Ramos (cell line): Measurements from ENCODE around the gene CHD3.

Experiments
- in situ Hi-C: fragments of 300-500 bp; cut with MboI; formaldehyde crosslinking; loops from one replicate; pipeline ENCODE4 v1.14.3; 2022; ENCODE audit warnings: low sequenced_read_pairs; ENCODE audit not compliant: unreplicated experiment

Gene CHD3

GRCh38 chr17:7888184-7888920 lies at the start of gene CHD3:
Gene CHD3, plus strand, starts transcription at chr17:7888789. Its CDS starts 212 bp downstream, at chr17:7889001.
- in situ Hi-C loops = no loop called here

- in situ Hi-C loops = loop anchor here (25.0 kb wide), 1 partner anchor 602 kb away; the partner anchor contains the start of genes DVL2, GABARAP and PHF23
Measured at GRCh38 chr17:7839190-7839875, 49.3 kb upstream of the CHD3 start.

- in situ Hi-C loops = loop anchor here (25.0 kb wide), 1 partner anchor 603 kb away; the partner anchor contains the start of genes DVL2, GABARAP and PHF23
Measured at GRCh38 chr17:7839876-7840261, 48.7 kb upstream of the CHD3 start.

- in situ Hi-C loops = loop anchor here (25.0 kb wide), 1 partner anchor 603 kb away; the partner anchor contains the start of genes DVL2, GABARAP and PHF23
Measured at GRCh38 chr17:7840441-7840840, 48.1 kb upstream of the CHD3 start.

GRCh38 chr17:7840875-7841274 lies 47.7 kb upstream of the CHD3 start:
- in situ Hi-C loops = loop anchor here (25.0 kb wide), 1 partner anchor 604 kb away; the partner anchor contains the start of genes DVL2, GABARAP and PHF23

- in situ Hi-C loops = loop anchor here (25.0 kb wide), 1 partner anchor 604 kb away; the partner anchor contains the start of genes DVL2, GABARAP and PHF23
Measured at GRCh38 chr17:7841396-7841914, 47.1 kb upstream of the CHD3 start.

GRCh38 chr17:7841915-7842379 lies 46.6 kb upstream of the CHD3 start:
- in situ Hi-C loops = loop anchor here (25.0 kb wide), 1 partner anchor 605 kb away; the partner anchor contains the start of genes DVL2, GABARAP and PHF23

GRCh38 chr17:7842380-7843256 lies 46.0 kb upstream of the CHD3 start:
- in situ Hi-C loops = loop anchor here (25.0 kb wide), 1 partner anchor 605 kb away; the partner anchor contains the start of genes DVL2, GABARAP and PHF23

- in situ Hi-C loops = loop anchor here (25.0 kb wide), 1 partner anchor 606 kb away; the partner anchor contains the start of genes DVL2, GABARAP and PHF23
Measured at GRCh38 chr17:7843257-7843535, 45.4 kb upstream of the CHD3 start.

GRCh38 chr17:7843536-7844291 lies 44.9 kb upstream of the CHD3 start:
- in situ Hi-C loops = loop anchor here (25.0 kb wide), 1 partner anchor 606 kb away; the partner anchor contains the start of genes DVL2, GABARAP and PHF23

GRCh38 chr17:7844292-7845154 lies 44.1 kb upstream of the CHD3 start:
- in situ Hi-C loops = loop anchor here (25.0 kb wide), 1 partner anchor 607 kb away; the partner anchor contains the start of genes DVL2, GABARAP and PHF23

- in situ Hi-C loops = loop anchor here (25.0 kb wide), 1 partner anchor 608 kb away; the partner anchor contains the start of genes DVL2, GABARAP and PHF23
Measured at GRCh38 chr17:7845359-7846062, 43.1 kb upstream of the CHD3 start.

- in situ Hi-C loops = loop anchor here (25.0 kb wide), 1 partner anchor 609 kb away; the partner anchor contains the start of genes DVL2, GABARAP and PHF23
Measured at GRCh38 chr17:7846063-7846735, 42.4 kb upstream of the CHD3 start.

GRCh38 chr17:7846765-7847661 lies 41.6 kb upstream of the CHD3 start:
- in situ Hi-C loops = loop anchor here (25.0 kb wide), 1 partner anchor 610 kb away; the partner anchor contains the start of genes DVL2, GABARAP and PHF23

GRCh38 chr17:7848131-7848579 lies 40.4 kb upstream of the CHD3 start:
- in situ Hi-C loops = loop anchor here (25.0 kb wide), 1 partner anchor 611 kb away; the partner anchor contains the start of genes DVL2, GABARAP and PHF23
